ENCODE measurements around the gene USP25.

GRCh38 chr21:15701830-15702229, 28.0 kb upstream of the USP25 start:
- no peak for TF ChIP-seq ZNF8 (CRISPR knock-in tag; IDR thresholded peaks at IDR 0.05)
- no peak for TF ChIP-seq RARB (CRISPR knock-in tag; IDR thresholded peaks at IDR 0.05)
- TF ChIP-seq PATZ1 (CRISPR knock-in tag; IDR thresholded peaks at IDR 0.05; ENCODE audit: borderline replicate concordance): no peak
- TF ChIP-seq ZC3H10 (CRISPR knock-in tag; IDR thresholded peaks at IDR 0.05): no peak
- no peak for TF ChIP-seq CSDC2 (CRISPR knock-in tag; IDR thresholded peaks at IDR 0.05)
- no peak for TF ChIP-seq OSR1 (CRISPR knock-in tag; IDR thresholded peaks at IDR 0.05)
- TF ChIP-seq ARNTL (CRISPR knock-in tag; IDR thresholded peaks at IDR 0.05; ENCODE audit: borderline replicate concordance, low read depth): no peak
- TF ChIP-seq POU6F1 (CRISPR knock-in tag; IDR thresholded peaks at IDR 0.05; ENCODE audit: borderline replicate concordance, low read depth): no peak
- no peak for TF ChIP-seq ZNF565 (CRISPR knock-in tag; conservative IDR thresholded peaks at IDR 0.05; ENCODE audit: low read depth)
- TF ChIP-seq CREB5 (CRISPR knock-in tag; IDR thresholded peaks at IDR 0.05; ENCODE audit: low read depth): no peak
- no peak for TF ChIP-seq ZNF70 (CRISPR knock-in tag; IDR thresholded peaks at IDR 0.05)
